NCI-H1436 treated with DMSO at 0.1 percent for 48 hours (cell line): ENCODE data around the gene CCNL2.
"Not testable (repeated sequence)": the region's sequence is repeated elsewhere in the genome, so short reads cannot be mapped to it uniquely, and the experiment has no call there.

ENCODE experiments used
- DNase-seq: peaks from one replicate; lab custom pipeline; 2025; lab: John Stamatoyannopoulos, UW

The CCNL2 gene

GRCh38 chr1:1419813-1420653 is 20.9 kb upstream of the CCNL2 start:
- no peak for DNase-seq

GRCh38 chr1:1419363-1419812 is 20.3 kb upstream of the CCNL2 start:
- no peak for DNase-seq

DNA sequence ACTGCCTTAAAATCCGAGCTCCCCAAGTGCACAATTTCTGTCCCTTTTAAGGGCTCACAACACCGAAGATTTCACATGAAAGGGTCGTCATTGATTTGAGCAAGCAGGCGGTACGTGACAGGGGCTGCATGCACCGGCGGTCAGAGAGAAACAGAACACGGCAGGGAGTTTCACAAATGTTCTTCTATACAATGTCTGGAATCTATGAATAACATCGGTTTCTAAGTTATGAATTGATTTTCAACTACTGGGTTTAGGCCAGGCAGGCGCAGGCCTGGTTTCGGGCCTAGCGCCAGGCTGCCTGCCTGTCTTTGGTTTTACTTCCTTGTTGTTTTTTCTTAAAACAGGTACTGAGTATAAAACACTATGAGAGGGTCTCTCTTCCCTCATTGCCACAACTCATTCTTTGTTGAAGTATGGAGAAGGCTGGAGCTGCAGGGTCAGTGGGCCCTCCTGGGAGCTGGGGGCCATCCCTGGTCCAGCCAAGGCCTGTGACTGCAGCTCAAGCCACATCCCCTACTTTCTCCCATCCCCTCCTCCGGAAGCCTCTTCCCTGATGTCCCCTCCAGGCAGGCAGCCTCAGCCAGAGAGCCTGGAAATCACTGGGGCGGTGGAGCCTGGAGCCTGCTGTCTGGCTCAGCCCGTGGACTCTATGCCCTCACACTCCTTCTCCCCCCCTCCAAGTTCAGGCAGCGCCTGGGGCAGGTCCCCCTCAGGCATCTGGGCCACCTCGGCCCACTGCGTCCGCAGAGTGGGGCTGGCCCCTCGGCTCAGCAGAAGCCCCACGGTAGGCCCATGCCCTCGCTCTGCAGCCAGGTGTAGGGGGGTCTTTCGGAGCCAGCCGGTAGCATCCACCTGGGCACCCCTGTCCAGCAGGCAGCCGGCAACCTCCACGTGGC is 19.6 kb upstream of the CCNL2 start:
- no peak for DNase-seq

DNA sequence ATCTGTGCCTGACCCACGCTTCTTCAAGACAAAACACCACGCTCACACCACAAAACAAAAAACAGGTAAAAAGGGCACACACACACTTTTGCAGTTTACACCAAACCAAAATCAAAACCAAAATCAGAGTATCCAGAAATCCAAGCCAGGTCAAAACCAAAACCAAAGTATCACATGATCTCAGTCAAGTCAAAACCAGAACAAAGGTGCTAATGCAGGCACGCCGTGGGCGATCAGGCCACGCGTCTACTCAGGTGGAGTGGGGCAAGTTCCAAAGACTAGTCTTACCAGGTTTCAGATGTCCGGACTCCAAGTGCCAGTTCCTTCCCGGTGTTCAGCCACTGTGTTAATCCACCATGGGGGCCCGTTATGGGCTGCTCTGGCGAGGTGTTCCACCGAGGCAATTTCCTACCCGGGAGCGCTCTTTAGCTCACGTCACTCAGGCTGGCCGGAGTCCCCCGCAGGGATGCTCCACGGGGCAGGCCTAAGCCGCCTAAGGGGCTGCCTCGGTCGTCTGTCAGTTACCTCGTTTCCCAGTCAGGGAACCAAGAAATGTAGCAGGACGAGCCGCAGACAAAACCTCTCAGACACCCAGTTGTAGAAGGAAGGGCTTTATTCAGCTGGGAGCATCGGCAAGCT is 18.8 kb upstream of the CCNL2 start:
- DNase-seq = not testable (repeated sequence)

DNA sequence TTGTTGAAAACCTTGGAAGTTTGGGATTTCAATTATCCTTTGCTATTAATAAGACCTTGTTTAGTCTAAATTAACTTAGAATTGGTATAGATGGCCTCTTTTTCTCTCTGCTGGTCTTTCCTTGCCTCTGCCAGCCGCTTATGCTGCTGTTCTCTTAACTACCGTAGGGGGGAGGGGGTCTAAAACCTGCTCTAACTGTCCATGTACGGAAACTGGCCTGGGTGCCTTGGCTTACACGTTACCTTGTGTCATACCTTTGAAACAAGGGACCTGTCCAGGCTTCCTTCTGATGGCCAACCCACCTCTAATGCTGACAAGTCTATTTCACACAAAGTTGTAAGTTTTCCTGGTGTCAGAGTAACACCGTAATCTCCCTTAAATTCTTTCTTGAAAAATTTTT is 18.3 kb upstream of the CCNL2 start:
- not testable (repeated sequence) for DNase-seq

GRCh38 chr1:1415751-1416150 is 16.6 kb upstream of the CCNL2 start:
- DNase-seq = no peak

DNA sequence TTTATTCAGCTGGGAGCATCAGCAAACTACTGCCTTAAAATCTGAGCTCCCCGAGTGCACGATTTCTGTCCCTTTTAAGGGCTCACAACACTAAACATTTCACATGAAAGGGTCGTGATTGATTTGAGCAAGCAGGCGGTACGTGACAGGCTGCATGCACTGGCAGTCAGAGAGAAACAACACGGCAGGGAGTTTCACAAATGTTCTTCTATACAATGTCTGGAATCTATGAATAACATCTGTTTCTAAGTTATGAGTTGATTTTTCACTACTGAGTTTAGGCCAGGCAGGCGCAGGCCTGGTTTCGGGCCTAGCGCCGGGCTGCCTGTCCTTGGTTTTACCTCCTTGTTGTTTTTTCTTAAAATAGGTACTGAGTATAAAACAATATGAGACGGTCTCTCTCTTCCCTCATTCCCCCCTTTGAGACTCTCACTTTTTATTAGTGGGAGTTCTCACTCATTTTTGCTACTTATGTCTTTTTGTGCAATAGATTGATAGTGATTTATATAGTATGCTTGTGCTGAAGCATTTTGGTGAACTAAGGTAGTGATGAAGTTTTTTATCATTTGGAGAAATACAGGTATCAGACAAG is 13.3 kb upstream of the CCNL2 start:
- not testable (repeated sequence) for DNase-seq

DNA sequence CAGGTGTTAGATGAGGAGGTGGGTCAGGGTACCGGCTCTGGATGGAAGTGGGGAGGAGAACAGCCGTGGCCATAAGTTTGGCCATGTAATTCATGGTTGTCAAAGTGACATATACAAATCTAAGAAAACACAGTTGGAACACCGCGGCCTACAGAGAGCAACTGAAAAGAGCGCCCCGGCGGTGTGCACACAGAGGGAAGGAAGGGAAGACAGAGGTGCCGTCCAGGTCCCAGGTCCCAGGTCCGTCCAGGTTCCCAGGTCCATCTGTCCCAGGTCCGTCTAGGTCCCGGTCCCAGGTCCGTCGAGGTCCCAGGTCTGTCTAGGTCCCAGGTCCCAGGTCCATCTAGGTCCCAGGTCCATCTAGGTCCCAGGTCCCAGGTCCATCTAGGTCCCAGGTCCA is 12.5 kb upstream of the CCNL2 start:
- no peak for DNase-seq

DNA sequence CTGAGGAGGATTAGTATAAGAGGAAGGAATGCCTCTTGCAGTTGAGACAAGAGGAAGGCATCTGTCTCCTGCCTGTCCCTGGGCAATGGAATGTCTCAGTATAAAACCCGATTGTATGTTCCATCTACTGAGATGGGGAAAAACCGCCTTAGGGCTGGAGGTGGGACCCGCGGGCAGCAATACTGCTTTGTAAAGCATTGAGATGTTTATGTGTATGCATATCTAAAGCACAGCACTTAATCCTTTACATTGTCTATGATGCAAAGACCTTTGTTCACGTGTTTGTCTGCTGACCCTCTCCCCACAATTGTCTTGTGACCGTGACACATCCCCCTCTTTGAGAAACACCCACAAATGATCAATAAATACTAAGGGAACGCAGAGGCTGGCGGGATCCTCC is 11.1 kb upstream of the CCNL2 start:
- not testable (repeated sequence) for DNase-seq

GRCh38 chr1:1407636-1408318 is 8.6 kb upstream of the CCNL2 start:
- no peak for DNase-seq

DNA sequence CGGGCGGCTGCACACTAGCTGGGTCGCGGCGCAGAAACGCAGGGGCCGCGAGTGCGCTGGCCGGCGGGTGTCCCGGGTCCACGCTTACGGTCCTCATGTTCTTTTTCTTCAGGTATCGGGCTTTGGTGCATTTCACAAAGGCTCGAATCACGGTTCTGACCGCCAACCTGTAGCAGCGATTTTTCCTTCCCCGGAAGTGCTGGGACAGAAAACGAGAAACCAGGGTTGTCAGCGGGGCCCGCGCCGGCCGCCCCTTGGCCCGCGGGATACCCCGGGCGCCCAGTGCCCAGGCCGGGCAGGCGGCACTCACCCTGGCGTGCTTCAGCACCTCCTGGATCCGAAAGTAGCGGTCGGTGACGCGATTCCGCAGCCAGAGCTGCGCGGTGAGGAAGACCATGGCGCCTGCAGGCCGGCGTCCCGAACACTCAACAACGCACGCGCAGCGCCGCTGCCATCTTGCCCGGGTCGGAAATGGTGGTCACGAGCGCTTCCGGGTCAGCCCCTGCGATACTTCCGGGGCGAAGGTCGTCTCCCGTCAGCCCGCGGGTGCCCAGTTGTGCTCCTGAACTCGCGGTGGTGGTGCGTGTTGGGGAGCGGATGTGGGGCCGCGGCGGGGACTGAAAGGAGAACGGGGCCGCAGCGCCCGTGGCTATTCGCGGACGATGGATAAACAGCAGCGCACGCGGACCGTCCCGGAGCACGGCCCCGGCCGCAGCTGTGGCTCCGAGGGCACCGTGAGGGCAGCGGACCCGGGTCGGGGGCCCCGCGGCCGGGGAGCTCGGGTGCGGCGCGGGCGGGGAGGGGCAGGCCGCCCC is 7.9 kb upstream of the CCNL2 start, which contains the start of gene MRPL20:
TSS of gene MRPL20 (minus strand) at position 473 of the 815 bp plus-strand sequence. CDS start at position 397, 76 bp downstream.
- peak; percentile 43 for DNase-seq

- DNase-seq = no peak
Measured at GRCh38 chr1:1406101-1406820, 7.1 kb upstream of the CCNL2 start.

DNA sequence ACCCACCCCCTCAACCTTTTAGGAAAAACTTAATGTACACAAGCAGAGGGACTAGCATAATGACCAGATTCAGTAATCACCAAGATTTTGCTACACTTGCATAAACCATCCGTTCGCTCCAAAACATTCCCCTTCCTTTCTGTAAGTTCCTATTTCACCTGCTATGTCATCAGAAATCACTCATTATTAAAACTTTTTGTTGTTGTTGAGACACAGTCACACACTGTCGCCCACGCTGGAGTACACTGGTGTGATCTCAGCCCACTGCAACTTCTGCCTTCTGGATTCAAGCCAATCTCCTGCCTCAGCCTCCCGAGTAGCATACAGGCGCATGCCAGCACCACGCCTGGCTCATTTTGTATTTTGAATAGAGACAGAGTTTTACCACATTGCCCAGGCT is 4.5 kb upstream of the CCNL2 start:
- no peak for DNase-seq

DNA sequence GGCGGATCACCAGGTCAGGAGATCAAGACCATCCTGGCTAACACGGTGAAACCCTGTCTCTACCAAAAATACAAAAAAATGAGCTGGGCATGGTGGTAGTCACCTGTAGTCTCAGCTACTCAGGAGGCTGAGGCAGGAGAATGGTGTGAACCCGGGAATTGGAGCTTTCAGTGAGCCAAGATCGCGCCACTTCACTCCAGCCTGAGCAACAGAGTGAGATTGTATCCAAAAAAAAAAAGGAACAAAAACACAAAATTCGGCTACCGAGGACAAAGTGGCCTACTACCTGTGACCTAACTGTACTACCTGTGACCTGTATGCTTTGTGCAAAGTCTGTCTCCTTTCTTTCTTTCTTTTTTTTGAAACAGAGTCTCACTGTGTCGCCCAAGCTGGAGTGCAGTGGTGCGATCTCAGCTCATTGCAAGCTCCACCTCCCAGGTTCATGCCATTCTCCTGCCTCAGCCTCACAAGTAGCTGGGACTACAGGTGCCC is 3.8 kb upstream of the CCNL2 start:
- not testable (repeated sequence) for DNase-seq

GRCh38 chr1:1402072-1402900 is 3.2 kb upstream of the CCNL2 start:
- no peak for DNase-seq

GRCh38 chr1:1401457-1402010 is 2.4 kb upstream of the CCNL2 start:
- no peak for DNase-seq

- DNase-seq = no peak
Measured at GRCh38 chr1:1400576-1401456, 1.7 kb upstream of the CCNL2 start.
